ENCODE results near the gene COL10A1.

Gene COL10A1

DNA sequence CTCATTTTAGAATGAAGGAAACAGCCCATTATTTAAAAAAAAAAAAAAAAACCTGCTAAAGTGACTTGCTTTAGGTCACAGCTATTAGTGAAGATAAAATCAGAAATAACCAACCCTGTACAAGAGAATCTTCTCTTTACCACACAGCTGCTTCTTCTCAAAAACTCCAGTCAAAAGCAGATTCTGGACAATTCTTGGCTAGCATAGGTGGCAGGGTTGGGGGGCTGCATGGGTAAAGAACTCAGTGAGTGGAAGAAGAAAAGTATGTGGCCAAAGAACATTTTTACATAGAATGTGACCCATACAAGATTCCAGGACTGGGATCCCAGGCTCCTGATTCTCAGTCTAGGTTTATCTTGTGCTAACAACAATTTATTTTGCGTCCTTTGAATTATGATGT, 55.8 kb downstream of the COL10A1 start:
- TF ChIP-seq, protein P1, sequence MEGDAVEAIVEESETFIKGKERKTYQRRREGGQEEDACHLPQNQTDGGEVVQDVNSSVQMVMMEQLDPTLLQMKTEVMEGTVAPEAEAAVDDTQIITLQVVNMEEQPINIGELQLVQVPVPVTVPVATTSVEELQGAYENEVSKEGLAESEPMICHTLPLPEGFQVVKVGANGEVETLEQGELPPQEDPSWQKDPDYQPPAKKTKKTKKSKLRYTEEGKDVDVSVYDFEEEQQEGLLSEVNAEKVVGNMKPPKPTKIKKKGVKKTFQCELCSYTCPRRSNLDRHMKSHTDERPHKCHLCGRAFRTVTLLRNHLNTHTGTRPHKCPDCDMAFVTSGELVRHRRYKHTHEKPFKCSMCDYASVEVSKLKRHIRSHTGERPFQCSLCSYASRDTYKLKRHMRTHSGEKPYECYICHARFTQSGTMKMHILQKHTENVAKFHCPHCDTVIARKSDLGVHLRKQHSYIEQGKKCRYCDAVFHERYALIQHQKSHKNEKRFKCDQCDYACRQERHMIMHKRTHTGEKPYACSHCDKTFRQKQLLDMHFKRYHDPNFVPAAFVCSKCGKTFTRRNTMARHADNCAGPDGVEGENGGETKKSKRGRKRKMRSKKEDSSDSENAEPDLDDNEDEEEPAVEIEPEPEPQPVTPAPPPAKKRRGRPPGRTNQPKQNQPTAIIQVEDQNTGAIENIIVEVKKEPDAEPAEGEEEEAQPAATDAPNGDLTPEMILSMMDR (IDR thresholded peaks at IDR 0.05; ENCODE audit: low read depth, low read length), result no peak
- no peaks in the 10 kb centered on the region for H3K36me3 ChIP-seq
- DNase-seq, result no peak
- H3K27ac ChIP-seq, result no peak overlapping the region
- H3K9me3 ChIP-seq (ENCODE audit: severe bottlenecking), result no peaks in the 10 kb centered on the region
- H3K27me3 ChIP-seq (ENCODE audit: insufficient read depth, low read depth, severe bottlenecking), result no peaks in the 10 kb centered on the region
- no peak overlapping the region for H3K4me3 ChIP-seq (ENCODE audit: low read depth, low read length)
